OCI-LY1 (cell line): ENCODE results near the gene GHITM.

ENCODE experiments used
- H2AFZ ChIP-seq: fragments of 200-600 bp; sonication (generic), shearing (Covaris generic); 2 replicates; pipeline ENCODE4 v1.6.0; 2014; ENCODE audit warnings: antibody characterized with exemption, mild to moderate bottlenecking, low read length
- H3F3A ChIP-seq: fragments of 200-600 bp; sonication (generic), shearing (Covaris generic); 2 replicates; pipeline ENCODE4 v1.6.0; 2014; ENCODE audit warnings: mild to moderate bottlenecking, antibody characterized with exemption, low read length, moderate library complexity; ENCODE audit not compliant: insufficient read depth
- H3K27ac ChIP-seq: fragments of 200-600 bp; sonication (generic); 2 replicates; pipeline ENCODE4 v1.5.1; 2014; ENCODE audit warnings: low read length, mixed run types, mild to moderate bottlenecking, low read depth; ENCODE audit not compliant: poor library complexity, severe bottlenecking
- H3K27me3 ChIP-seq: fragments of 200-600 bp; sonication (generic); 2 replicates; pipeline ENCODE4 v1.6.0; 2014; ENCODE audit warnings: antibody characterized with exemption, mild to moderate bottlenecking, low read length, moderate library complexity; ENCODE audit not compliant: insufficient read depth
- H3K36me3 ChIP-seq: fragments of 200-600 bp; sonication (generic); 2 replicates; pipeline ENCODE4 v1.6.1; 2014; ENCODE audit warnings: mild to moderate bottlenecking, antibody characterized with exemption, low read length, moderate library complexity, mixed read lengths; ENCODE audit not compliant: insufficient read depth
- H3K4me1 ChIP-seq: fragments of 200-600 bp; sonication (generic); 2 replicates; pipeline ENCODE4 v1.5.1; 2014; ENCODE audit warnings: mild to moderate bottlenecking, low read length, moderate library complexity; ENCODE audit not compliant: insufficient read depth, severe bottlenecking
- H3K4me2 ChIP-seq: fragments of 200-600 bp; sonication (generic), shearing (Covaris generic); 2 replicates; pipeline ENCODE4 v1.6.1; 2014; ENCODE audit warnings: low read length
- H3K4me3 ChIP-seq: fragments of 200-600 bp; sonication (generic); 2 replicates; pipeline ENCODE4 v1.5.1; 2014; ENCODE audit warnings: low read length, low read depth, mild to moderate bottlenecking, mixed read lengths; ENCODE audit not compliant: poor library complexity, severe bottlenecking
- H3K79me2 ChIP-seq: fragments of 200-600 bp; shearing (Covaris generic); 2 replicates; pipeline ENCODE4 v1.6.1; 2016; ENCODE audit warnings: mixed run types, low read length, mixed read lengths; ENCODE audit not compliant: insufficient read depth
- H3K9ac ChIP-seq: fragments of 200-600 bp; sonication (generic), shearing (Covaris generic); 2 replicates; pipeline ENCODE4 v1.6.1; 2014; ENCODE audit warnings: mild to moderate bottlenecking, low read length, mixed read lengths
- H3K9me2 ChIP-seq: fragments of 200-600 bp; sonication (generic), shearing (Covaris generic); 2 replicates; pipeline ENCODE4 v1.6.1; 2014; ENCODE audit warnings: low read depth, mild to moderate bottlenecking, low read length, mixed read lengths
- H3K9me3 ChIP-seq: fragments of 200-600 bp; shearing (Covaris generic); 2 replicates; pipeline ENCODE4 v1.6.1; 2014; ENCODE audit warnings: low read length, mixed read lengths
- H4K20me1 ChIP-seq: fragments of 200-600 bp; sonication (generic), shearing (Covaris generic); 2 replicates; pipeline ENCODE4 v1.6.0; 2016; ENCODE audit warnings: mild to moderate bottlenecking, low read length; ENCODE audit not compliant: insufficient read depth
- EZH2 ChIP-seq: fragments of 200-600 bp; sonication (generic), shearing (Covaris generic); IDR thresholded peaks from 2 replicates; pipeline ENCODE4 v1.8.0; 2017; ENCODE audit warnings: borderline replicate concordance, mixed run types, mild to moderate bottlenecking, antibody characterized with exemption, low read length, moderate library complexity, mixed read lengths
- TF ChIP-seq, protein P1 (sequence below): fragments of 200-600 bp; sonication (generic), shearing (Covaris generic); IDR thresholded peaks from 2 replicates; pipeline ENCODE4 v1.5.1; 2017; ENCODE audit warnings: mild to moderate bottlenecking, antibody characterized with exemption, low read length, moderate library complexity, mixed read lengths

Gene GHITM

DNA sequence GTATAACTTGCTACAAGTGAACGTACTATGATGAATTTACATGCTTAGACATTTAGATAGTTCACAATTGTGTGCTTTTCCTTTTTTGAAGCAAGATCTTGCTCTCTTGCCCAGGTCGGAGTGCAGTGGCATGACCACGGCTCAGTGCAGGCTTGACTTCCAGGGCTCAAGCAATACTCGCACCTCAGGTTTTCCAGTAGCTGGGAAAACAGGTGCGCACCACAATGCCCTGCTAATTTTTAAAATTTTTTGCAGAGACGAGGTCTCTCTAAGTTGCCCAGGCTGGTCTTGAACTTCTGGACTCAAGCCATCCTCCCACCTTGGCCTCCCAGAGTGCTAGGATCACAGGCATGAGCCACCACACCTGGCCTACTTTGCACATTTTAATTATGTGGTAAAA, 36.1 kb downstream of the GHITM start:
- Histone ChIP-seq H3K27ac (no peak overlapping the region), H3K27me3 (no peaks in the 10 kb centered on the region), H3K4me1 (peaks cover 56% of the 10 kb centered on the region), H3K4me2 (no peak overlapping the region), H3K9ac (no peak overlapping the region), H3K79me2 (no peaks in the 10 kb centered on the region), H3F3A (no peaks in the 10 kb centered on the region), H3K36me3 (no peaks in the 10 kb centered on the region; the same call in 1 of the 2 replicates), H3K9me2 (no peaks in the 10 kb centered on the region), H3K4me3 (no peak overlapping the region), H3K9me3 (no peaks in the 10 kb centered on the region), H2AFZ (no peak overlapping the region), H4K20me1 (no peaks in the 10 kb centered on the region)
- TF ChIP-seq, protein P1, sequence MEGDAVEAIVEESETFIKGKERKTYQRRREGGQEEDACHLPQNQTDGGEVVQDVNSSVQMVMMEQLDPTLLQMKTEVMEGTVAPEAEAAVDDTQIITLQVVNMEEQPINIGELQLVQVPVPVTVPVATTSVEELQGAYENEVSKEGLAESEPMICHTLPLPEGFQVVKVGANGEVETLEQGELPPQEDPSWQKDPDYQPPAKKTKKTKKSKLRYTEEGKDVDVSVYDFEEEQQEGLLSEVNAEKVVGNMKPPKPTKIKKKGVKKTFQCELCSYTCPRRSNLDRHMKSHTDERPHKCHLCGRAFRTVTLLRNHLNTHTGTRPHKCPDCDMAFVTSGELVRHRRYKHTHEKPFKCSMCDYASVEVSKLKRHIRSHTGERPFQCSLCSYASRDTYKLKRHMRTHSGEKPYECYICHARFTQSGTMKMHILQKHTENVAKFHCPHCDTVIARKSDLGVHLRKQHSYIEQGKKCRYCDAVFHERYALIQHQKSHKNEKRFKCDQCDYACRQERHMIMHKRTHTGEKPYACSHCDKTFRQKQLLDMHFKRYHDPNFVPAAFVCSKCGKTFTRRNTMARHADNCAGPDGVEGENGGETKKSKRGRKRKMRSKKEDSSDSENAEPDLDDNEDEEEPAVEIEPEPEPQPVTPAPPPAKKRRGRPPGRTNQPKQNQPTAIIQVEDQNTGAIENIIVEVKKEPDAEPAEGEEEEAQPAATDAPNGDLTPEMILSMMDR = no peak
- TF ChIP-seq EZH2 = no peak

DNA sequence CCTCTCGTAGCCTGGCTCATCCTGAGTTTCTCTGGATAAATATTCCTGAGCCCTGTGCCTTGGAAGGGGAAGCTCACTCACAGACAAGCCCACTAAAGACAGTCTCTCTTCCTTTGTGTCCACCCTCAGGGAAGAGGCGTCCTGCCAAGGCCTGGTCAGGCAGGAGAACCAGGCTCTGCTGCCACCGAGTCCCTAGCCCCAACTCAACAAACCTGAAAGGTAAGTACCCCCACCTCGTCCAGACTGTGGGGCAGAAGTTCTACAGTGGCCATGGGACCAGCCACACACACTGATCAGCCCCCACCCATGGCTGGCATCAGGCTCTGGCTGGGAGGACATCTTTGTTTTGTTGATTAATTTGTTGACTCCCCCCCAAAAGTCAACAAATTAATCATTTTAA, 37.0 kb downstream of the GHITM start:
- no peak for TF ChIP-seq EZH2
- TF ChIP-seq, protein P1 = no peak
- H3K9me2 ChIP-seq = no peaks in the 10 kb centered on the region
- H3F3A ChIP-seq = no peaks in the 10 kb centered on the region
- H3K4me1 ChIP-seq = peaks cover 54% of the 10 kb centered on the region
- no peaks in the 10 kb centered on the region for H3K27me3 ChIP-seq
- H4K20me1 ChIP-seq = no peaks in the 10 kb centered on the region
- H3K36me3 ChIP-seq = no peaks in the 10 kb centered on the region
- no peak overlapping the region for H3K4me2 ChIP-seq
- H2AFZ ChIP-seq = no peak overlapping the region
- H3K9ac ChIP-seq = no peak overlapping the region
- H3K4me3 ChIP-seq = no peak overlapping the region
- no peaks in the 10 kb centered on the region for H3K9me3 ChIP-seq
- H3K79me2 ChIP-seq = no peaks in the 10 kb centered on the region
- peak overlapping the region; percentile 86 for H3K27ac ChIP-seq

DNA sequence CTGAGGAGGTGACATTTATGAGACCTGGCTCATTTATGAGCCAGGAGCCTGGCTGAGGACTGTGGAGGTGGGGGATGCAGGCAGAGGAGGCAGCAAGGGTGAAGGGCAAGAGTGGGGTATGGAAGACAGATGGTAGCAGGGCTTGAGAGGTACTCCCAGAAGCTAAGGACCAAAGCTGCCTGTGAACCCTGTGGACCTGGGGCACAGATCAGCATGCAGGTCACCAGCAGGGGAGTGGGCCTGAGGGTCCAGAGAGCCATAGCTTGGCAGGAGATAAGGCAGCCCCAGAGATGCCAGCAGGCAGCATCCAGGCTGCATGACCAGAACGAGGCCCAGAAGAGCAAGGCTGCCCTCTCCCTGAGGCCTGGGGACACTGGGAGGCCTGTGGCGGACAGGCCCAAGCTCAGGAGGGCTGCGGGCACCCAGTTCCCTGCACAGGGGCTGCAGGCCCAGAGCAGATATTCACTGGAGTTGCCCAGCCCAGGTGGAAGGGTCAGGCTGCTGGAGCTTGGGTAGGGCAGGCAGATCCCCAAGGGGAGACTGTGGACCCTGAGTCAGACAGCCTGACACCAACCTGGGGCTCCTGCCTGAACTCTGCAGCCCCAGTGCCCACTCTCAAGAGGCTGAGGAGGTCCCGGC, 37.6 kb downstream of the GHITM start:
- Histone ChIP-seq H3K4me3 (no peak overlapping the region), H3K27ac (peak overlapping the region; percentile 86), H3K9me2 (no peaks in the 10 kb centered on the region), H3F3A (no peaks in the 10 kb centered on the region), H2AFZ (no peak overlapping the region), H3K36me3 (no peaks in the 10 kb centered on the region), H3K4me2 (peak overlapping the region; percentile 25; the same call in 1 of the 2 replicates), H4K20me1 (no peaks in the 10 kb centered on the region), H3K79me2 (no peaks in the 10 kb centered on the region), H3K9ac (peak overlapping the region; percentile 17; the same call in 1 of the 2 replicates), H3K9me3 (no peaks in the 10 kb centered on the region), H3K27me3 (no peaks in the 10 kb centered on the region), H3K4me1 (peaks cover 48% of the 10 kb centered on the region)
- TF ChIP-seq EZH2 = no peak
- TF ChIP-seq, protein P1 = no peak
